Neutrophil (primary cell): ENCODE data around the gene PDE4D.

Experiments
- H3K27ac ChIP-seq: fragments of 200-600 bp; sonication (generic); 2 replicates; pipeline ENCODE4 v1.5.1; 2016; ENCODE audit warnings: mild to moderate bottlenecking, moderate library complexity
- H3K27me3 ChIP-seq: fragments of 200-600 bp; sonication (generic); 2 replicates; pipeline ENCODE4 v1.6.0; 2016; ENCODE audit warnings: mild to moderate bottlenecking
- H3K36me3 ChIP-seq: fragments of 200-600 bp; sonication (generic); 2 replicates; pipeline ENCODE4 v1.5.1; 2017
- H3K4me1 ChIP-seq, 2 experiments: fragments of 200-600 bp in 1 of 2; sonication (generic) in 1 of 2; 1 replicate in 1 of 2; 2 replicates in 1 of 2; pipeline versions ENCODE4 v1.5.1 to v1.6.1; 2013 to 2016; ENCODE audit warnings: low read depth in 1 of 2, low read length in 1 of 2, mild to moderate bottlenecking in 1 of 2, moderate library complexity in 1 of 2; ENCODE audit not compliant: control insufficient read depth in 1 of 2, insufficient read depth in 1 of 2
- H3K4me3 ChIP-seq, 2 experiments: fragments of 200-600 bp in 1 of 2; sonication (generic) in 1 of 2; 1 replicate in 1 of 2; 2 replicates in 1 of 2; pipeline ENCODE4 v1.5.1; 2013 to 2016; ENCODE audit warnings: low read depth in 1 of 2, low read length in 1 of 2, mild to moderate bottlenecking in 1 of 2, moderate library complexity in 1 of 2
- H3K9me3 ChIP-seq: fragments of 200-600 bp; sonication (generic); 2 replicates; pipeline ENCODE4 v1.5.1; 2016
- CTCF ChIP-seq: fragments of 200-600 bp; sonication (generic); IDR thresholded peaks from 2 replicates; pipeline ENCODE4 v1.5.1; 2016; ENCODE audit warnings: antibody characterized with exemption

PDE4D gene

GRCh38 chr5:59616413-59616812 is 277.1 kb downstream of the PDE4D start:
- TF ChIP-seq CTCF: no peak
- Histone ChIP-seq H3K27ac (no peak overlapping the region), H3K4me1 (no peaks in the 10 kb centered on the region), H3K36me3 (no peaks in the 10 kb centered on the region), H3K4me3 (no peak overlapping the region), H3K9me3 (no peaks in the 10 kb centered on the region), H3K27me3 (no peaks in the 10 kb centered on the region)

GRCh38 chr5:59615272-59615671 is 278.3 kb downstream of the PDE4D start:
- no peaks in the 10 kb centered on the region for H3K36me3 ChIP-seq
- no peaks in the 10 kb centered on the region for H3K4me1 ChIP-seq
- no peak for TF ChIP-seq CTCF
- H3K4me3 ChIP-seq: no peak overlapping the region
- H3K9me3 ChIP-seq: no peaks in the 10 kb centered on the region
- H3K27me3 ChIP-seq: no peaks in the 10 kb centered on the region
- no peak overlapping the region for H3K27ac ChIP-seq

- H3K27me3 ChIP-seq: no peaks in the 10 kb centered on the region
- H3K4me1 ChIP-seq: no peaks in the 10 kb centered on the region
- no peaks in the 10 kb centered on the region for H3K36me3 ChIP-seq
- no peak overlapping the region for H3K4me3 ChIP-seq
- TF ChIP-seq CTCF: no peak
- H3K27ac ChIP-seq: no peak overlapping the region
- H3K9me3 ChIP-seq: no peaks in the 10 kb centered on the region
These were observed 283.8 kb downstream of the PDE4D start for GRCh38 chr5:59609501-59610265.

- no peaks in the 10 kb centered on the region for H3K27me3 ChIP-seq
- H3K4me1 ChIP-seq: no peaks in the 10 kb centered on the region
- H3K27ac ChIP-seq: no peak overlapping the region
- TF ChIP-seq CTCF: no peak
- no peaks in the 10 kb centered on the region for H3K36me3 ChIP-seq
- H3K9me3 ChIP-seq: no peaks in the 10 kb centered on the region
- H3K4me3 ChIP-seq: no peak overlapping the region
These were observed 284.8 kb downstream of the PDE4D start for GRCh38 chr5:59608745-59609144.

- Histone ChIP-seq H3K27ac (no peak overlapping the region), H3K27me3 (no peaks in the 10 kb centered on the region), H3K4me3 (no peak overlapping the region), H3K4me1 (no peaks in the 10 kb centered on the region), H3K9me3 (no peaks in the 10 kb centered on the region), H3K36me3 (no peaks in the 10 kb centered on the region)
- TF ChIP-seq CTCF: no peak
These were observed 286.3 kb downstream of the PDE4D start for GRCh38 chr5:59607138-59607765.
